CD4-positive, alpha-beta T cell treated with Interleukin-6 at 100 ng/mL for 8 hours (primary cell): ENCODE results near the gene HOXD1.

Source experiments
- DNase-seq: peaks from one replicate; pipeline ENCODE4 v3.0.0-alpha.2; 2020; ENCODE audit warnings: mixed read lengths, low spot score

HOXD1 gene

DNA sequence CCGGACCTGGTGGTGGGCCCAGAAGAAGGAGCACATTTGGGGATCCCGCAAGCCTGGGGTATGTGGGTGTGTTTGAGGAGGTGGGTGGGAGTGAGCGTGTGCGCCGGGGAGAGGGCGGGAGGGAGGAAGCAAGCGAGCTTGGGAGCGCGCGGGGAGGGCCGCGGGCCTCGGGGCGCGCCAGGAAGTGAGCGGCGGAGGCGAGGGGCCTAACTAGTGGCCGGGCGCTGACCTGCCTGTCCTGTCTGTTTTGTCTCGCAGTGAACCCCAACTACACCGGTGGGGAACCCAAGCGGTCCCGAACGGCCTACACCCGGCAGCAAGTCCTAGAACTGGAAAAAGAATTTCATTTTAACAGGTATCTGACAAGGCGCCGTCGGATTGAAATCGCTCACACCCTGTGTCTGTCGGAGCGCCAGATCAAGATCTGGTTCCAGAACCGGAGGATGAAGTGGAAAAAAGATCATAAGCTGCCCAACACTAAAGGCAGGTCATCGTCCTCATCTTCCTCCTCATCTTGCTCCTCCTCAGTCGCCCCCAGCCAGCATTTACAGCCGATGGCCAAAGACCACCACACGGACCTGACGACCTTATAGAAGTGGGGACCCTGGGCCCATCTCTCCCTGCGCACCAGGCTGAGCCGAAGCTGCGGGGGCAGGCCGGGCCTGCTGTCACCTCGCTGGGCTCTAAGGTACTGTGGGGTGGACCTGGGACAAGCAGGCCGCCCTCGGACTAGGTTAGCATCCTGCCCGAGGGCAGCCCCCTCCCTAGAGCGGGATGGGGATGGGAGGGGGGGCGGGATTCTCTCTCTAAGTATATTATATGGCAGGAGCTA, 35.9 kb upstream of the HOXD1 start:
- DNase-seq = no peak

DNA sequence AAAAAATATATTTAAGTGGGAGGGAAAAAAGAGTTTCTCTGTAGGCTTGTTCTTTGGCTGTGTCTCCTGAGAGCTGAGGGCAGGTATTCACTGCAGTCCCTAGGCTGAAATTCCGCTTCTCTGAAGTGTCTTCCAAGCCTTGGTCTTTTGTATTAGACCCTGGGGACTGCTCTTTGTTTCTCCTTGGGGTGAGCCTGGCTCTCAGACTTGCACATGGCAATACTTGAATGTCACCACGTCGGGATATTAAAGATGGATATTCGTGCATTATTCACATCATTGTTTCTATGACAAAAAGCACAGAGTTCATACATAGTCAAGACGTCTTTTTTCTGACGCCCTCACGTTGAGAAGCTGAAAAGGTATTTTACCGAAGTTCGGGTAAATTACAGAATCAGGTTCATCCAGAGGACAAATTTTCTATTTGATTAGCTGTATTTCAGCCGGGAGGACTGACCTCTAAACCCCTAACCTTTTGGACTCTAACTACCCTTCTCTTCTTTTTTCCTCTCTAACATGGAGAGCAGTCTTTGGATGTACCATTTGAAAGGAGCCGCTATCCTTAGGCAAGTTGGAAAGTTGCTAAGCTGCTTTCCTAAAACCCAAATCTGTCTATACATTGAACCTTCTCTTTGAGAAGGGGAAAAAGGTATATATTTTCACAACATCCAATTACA, 33.8 kb upstream of the HOXD1 start:
- no peak for DNase-seq

DNA sequence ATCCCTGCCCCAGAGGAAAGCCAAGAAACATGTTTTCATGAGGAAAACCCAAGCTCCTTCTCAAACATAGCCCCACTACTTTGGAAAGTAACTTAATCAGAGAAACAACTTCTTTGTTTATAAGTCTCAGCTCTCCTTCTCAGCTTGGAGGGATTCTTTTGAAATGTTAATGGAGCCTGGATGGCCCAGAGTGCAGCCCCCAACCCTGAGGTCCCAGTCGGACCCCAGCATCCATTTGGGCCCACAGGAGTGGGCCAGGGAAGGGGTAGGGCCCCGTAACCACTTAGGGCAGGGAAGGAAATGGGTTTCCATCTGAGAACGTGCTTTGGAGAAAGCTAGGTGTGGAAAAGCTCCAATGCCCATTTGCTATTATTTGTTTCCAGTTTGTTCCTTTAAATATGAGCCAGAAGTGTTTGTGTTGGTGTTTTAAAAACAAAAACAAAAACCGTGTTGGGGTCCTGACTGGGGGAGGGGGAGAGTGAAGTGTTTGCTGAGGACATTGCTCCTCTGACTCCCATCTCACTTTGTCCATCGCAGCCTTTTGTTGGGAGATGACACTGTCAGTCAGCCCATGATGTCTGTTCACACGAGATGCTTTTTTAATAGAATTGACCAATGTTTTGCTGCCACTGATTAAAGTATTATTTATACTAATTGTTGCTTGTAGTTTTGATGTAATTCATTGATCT, 33.0 kb upstream of the HOXD1 start:
- DNase-seq = no peak

DNA sequence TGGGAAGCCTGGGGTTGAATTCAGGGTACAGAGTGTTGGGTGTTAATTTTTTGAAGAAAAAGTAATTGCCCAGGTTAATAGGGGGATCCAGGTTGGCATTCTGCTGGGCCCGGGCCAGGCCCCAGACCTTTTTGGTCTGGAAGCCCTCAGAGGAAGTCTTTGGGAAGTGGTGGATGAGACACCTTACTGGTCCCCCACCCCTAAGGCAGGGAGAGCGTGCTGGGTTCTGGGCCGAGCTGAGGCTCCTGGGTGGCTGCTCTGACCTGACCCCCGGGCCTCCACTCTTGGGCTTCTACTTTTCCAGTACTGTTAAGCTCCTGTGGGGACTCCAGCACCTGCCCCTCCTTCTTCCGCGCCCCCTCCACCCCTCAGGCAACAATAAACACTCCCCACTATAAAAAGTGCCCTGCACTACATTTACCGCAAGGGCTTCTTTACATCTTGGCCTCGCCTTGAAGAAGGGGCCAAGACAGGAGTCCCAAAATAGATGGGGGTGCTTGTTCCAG, 32.1 kb upstream of the HOXD1 start:
- DNase-seq = no peak

DNA sequence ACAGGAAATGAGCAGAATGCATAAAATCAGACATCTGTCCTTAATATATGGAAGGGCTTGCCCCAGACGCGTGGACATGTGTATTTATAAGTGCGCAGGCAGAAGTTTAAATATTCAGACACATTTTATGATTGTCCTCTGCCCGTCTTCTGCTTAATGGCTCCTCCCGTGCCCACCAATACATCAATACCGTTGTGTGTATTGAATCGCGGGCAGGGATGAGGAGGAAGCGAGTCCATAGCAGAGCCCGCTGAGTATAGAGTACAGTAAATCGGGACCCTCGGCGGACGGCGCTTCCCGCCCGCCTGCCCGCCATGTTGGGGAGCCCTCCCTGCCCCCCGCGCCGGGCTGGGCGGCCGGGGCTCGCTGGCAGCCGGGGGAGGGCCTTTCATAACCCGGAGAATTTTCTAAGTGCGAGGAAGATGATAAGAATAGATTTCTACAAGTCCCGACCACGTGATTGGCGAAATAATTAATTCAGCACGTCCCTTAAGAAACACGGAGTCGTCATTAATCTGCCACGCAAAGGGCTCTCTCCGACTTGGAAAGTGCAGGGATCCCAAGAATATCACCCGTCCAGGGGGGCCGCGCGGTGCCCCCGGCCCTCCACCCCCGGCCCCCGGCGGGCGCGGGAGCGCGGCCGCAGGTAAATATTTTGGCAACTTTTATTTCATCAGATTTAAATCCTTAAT, 31.5 kb upstream of the HOXD1 start, which contains the start of gene HOXD3:
Gene HOXD3, plus strand, starts transcription at position 501 of the 692 bp plus-strand sequence. CDS start 11,808 bp downstream, outside the sequence.
- no peak for DNase-seq

DNA sequence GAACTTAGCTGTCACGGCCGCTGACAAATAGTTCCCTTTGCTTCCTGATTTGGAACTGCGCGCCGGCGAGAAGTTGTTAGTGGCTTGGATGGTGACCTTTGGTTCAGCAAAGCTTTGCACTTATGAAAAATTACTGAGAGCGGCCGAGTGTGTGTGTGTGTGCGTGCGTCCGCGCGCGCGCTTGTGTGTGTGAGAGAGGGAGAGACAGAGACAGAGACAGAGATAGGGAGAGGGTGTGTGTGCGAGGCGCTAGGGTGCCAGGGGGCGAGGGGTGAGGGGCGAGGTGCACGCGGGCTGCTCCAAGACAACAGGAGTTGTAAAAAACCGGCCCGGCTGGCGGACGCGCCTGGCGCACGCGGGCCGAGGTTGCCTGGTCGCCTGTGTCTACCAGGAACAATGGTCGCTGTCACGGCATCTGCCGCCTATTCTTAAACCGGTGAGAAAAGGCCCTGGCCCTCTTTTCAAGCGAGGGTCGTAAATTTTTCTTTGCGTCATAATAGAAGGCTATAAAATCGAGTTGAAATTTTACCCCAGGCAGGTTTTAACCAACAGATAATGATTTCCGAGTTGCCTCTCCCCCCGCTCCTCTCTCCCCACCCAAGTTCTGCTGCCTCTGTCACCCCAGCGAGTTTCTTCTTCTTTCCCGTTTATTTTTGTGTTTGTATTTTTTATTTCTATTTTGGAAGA, 30.8 kb upstream of the HOXD1 start:
- DNase-seq = no peak

DNA sequence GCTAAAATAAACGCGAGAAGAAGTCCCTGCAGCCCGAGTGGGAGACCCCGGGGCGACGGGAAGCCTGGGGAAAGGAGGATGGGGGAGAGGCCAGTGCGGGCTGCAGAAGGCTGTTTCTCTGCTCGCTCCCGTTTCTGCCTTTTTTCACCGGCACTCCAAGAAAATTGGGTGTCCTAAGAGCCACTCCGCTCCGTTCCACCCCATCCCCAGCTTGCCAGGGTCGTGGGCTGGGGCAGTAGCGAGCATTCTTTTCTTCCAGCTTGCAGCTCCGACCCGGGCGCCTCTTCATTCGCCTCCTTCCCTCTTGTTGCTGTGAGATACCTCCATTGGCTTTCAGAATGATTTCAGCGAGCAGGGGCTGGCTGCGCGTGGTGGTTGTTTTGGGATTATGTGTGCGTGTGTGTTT, 30.3 kb upstream of the HOXD1 start:
- no peak for DNase-seq

GRCh38 chr2:176158855-176159662, 29.4 kb upstream of the HOXD1 start:
- DNase-seq = no peak

- DNase-seq = no peak
These were observed 28.7 kb upstream of the HOXD1 start for GRCh38 chr2:176159663-176160250.

DNA sequence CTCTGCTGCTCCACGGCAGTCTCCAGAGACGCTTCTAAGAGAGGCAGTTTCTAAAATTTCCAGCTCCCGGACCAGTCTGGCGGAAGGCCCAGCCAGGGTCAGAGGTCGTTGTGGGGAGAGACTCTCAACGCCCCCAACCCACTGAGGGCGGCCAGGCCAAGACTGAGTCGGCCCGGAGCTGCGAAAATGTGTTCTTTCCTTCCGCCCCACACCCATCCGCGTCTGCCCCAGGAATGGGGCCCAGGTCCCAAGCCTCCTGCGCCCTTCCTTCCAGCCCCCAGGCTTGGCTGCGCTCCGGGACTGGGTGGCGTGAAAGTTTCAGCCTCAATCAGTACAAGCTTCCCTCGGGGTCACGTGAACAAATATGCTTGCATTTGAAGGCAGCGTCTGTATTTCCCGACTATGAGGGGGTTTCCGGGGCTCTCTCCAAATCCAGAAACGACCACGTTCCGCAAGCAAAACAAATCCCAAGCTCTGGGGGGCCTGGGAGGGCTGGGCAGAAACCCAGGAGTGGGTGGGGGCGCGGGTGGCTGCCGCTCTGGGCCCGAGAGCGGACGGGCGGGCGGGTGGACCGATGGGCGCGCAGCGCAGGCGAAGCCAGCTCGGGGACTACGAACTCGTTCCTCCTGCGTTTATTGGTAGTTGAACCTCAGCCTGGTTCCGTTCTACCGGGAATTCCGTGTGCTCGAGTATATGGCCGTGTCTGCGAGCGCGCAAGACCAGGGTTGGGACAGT, 28.1 kb upstream of the HOXD1 start:
- no peak for DNase-seq

DNA sequence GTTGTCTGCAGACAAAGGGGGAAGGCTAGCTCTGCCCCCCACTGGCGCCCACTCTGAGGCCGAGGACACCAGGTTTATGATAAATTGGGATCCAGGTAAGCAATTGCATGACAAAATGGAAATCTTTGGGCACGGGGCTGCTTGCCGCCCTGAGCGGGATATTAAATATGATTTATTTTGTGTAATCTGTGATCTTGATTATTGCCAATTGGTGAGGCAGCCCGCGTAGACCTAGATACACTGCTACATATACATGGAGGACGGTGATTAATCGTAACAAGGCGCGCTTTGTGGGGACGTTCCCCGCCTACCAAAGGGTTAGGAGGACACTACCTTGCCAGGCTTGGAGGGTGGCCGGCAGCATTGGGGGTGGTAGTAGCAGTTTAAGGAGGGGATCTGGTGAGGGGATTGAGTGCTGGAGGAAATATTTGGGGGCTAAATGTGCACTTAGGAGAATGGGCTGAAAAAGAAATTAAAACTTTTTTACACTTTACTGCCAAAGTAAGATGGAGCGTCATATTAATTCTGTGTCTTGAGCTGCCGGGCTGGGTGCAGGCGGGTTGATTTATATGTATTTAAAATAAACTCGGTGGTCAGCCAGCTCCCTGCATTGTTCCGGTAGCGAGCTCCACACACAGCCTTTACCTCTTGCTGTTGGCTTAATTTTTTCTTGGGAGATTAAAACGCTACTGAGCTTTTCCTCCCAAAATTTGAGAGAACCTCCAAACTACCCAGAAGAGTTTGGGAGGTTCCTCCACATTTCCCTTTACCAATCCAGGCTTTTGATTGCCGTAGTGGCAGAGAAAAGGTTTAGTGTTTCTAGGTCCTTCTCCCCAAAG, 27.3 kb upstream of the HOXD1 start:
- DNase-seq = no peak

DNA sequence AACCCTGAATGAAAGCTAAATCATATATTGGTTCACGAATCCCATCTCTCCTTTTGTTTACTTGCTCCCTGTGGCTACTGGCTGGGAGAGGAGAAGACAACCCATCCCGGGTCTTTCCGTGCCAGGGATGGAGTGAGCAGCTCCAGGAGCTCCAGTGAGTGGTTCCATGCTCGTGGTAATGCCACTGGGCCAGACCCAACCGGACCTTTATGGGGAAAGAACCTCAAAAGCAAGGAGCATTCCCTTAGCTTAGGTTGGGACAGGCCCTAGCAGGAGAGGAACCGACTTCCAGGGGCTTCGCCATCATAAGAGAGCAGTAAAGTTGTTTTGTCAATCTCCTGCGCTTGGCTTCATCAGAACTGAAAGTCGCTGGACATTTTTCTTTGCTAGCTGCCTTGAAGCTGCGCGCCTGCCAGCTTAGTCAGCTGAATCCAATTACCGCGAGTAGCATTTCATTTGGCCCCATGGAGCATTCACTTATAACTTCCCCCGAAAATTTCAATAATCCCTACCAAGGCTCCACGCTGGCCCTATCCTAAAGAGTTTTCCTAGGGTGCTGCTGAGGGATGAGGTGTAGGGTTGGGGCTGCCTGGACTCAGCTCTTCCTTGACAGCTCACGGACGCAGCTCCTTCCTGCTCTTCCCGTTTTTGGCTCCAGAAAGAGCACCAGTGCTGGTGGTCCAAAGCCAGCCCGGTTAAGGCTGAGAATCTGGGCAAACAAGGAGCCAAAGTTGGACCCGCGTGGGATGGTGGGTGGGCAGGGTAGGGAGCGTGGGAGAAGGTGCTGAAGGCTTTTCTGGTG, 26.4 kb upstream of the HOXD1 start:
- no peak for DNase-seq

- no peak for DNase-seq
These were observed 25.4 kb upstream of the HOXD1 start for GRCh38 chr2:176162911-176163671.

- DNase-seq = no peak
These were observed 24.8 kb upstream of the HOXD1 start for GRCh38 chr2:176163672-176164056.

- no peak for DNase-seq
These were observed 24.3 kb upstream of the HOXD1 start for GRCh38 chr2:176164201-176164600.

DNA sequence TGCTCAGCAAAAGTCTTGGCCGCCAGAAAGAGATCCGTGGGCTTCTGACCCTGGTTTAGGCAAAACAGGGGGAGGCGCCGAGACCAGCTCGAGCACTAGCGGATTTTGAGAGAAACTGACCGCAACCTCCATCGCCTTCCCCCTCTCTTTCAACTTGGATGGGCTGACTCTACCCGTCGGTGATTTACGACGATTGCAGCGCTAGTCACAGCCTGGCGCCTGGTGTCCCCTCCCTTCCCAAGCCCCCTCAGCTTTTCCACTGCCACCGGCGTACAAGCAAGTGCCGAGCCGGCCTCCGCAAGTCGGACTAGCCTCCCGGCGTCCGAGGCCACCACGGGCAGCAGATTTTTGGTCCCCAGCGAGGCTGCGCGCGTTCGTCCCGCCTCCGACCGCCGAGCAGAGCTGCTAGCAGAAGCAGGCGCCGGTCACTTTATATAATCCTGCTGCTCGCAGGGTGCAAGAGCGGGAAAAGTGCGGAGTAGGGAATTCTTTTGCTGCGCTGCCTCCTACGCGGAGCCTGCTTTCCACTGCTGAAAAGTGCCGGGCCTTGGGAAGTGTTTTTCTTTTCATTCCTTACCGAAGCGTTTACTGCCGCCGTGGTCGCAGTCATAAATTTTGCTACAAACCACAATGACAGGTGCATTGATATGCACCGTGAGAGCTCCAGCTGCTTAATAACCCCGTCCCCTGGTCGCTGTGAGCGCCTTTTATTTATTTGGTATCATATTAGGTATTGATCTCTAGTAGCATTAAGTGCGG, 23.7 kb upstream of the HOXD1 start:
- no peak for DNase-seq
